GM19468 (cell line): ENCODE data around the gene KRTAP21-2.
"Not testable (repeated sequence)": the region's sequence is repeated elsewhere in the genome, so short reads cannot be mapped to it uniquely, and the experiment has no call there.

ENCODE experiments used
- ATAC-seq: cut with Tn5 transposase; IDR thresholded peaks from one replicate; pipeline ENCODE4 v1.9.1; 2021; ENCODE audit warnings: mild to moderate bottlenecking, moderate library complexity, moderate number of reproducible peaks; ENCODE audit not compliant: unreplicated experiment; ENCODE audit errors: extremely low read depth

KRTAP21-2 gene

DNA sequence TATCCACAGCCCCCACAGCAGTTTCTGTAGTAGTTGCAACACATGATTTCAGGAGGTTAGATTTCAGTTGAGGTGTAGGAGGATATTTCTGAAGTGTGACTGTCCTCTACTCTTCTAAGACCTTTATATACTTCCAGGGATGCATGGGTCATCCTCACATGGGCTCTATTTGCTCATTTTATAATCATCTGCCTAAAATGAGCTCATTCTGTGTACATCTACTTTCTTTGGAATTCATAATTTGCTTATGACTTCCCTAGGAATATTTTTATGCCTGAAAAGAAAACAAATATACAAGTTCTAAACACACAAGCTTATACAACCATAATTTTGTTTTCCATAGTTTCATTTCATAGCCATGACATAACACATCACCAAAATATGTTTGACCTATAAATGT lies at the start of gene KRTAP21-2:
TSS of gene KRTAP21-2 (minus strand) at position 101 of the 400 bp plus-strand sequence. CDS start at position 44, 57 bp downstream.
- no peak for ATAC-seq

DNA sequence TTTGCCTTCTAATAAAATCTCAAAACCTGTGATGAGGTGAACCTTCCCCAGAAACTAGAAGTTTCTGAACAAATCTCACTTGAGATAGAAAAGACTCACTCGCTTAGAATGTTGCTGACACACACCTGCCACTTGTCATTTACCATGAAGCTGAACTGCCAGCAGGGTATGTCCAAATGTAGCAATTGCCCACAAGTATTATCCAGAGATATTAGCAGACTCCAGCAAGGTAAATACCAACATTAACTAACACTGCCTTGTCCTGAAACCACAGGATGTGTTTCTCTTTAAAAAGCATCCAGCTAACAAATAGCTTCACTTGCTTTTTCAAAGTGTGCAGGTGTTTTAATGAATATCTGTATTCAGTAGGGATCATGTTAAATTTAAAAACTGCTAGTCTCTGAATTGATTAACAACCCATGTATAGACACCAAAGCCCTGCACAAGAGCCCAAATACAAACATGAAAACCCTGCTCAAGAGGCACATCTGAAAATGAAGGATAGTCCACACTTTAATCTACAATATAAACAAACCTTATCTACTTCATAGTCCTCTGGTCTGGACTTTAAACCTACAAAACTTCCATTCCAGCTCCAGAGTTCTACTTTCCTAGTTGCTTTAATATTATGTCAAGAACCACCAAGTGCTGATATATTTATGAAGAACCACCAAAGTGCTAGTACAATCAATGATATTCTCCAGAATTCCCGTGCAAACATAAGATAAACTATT lies 46.7 kb upstream of the KRTAP21-2 start:
- ATAC-seq: no peak

DNA sequence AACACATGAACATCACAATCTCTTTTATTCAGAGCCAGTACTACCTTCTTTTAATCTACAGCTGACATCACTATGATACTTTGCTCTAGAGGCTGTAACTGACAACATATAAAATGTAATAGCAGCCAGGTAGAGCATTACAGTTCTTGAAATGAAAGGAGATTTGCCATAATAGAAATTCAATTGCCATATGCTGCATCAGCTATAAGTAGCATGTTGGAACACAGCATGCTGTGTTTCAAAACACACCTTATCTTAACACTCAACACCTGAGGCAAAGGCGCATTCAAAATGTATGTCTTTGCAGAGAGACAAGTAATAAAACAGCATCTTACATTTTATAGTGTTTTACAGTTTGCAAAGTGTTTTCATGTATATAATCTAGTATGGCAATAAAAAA lies 32.2 kb upstream of the KRTAP21-2 start:
- ATAC-seq: no peak

DNA sequence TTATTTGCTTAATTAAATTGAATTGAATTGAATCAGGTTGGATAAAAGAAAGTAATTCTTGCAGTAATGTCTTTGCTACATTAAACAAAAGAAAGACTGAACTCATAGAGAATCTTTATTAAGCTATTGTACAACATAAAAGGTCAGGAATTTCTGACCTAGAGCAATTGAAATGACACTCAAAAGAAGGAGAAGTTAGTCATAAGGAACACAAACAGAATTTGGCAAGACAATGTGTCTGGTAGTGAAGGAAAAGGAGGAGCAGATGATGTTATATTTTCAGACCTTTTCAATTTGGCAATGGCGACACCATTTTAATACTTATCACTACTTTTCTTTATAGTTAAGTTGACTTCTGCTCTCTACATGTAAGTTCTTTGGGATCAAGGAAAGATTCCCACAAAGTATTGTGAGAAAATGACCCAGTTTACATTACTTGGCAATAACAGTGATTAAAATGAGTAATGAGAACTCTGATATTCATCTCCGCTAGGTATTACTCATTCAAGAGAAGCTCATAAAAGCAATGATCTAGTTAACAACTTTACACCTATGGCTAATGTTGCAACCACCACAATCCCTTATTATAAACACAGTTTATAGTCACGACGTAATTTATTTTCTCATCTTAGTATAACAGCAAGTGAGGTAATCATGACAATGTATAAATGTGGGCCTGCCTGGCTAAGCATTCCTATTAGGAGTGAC lies 22.8 kb upstream of the KRTAP21-2 start:
- no peak for ATAC-seq

DNA sequence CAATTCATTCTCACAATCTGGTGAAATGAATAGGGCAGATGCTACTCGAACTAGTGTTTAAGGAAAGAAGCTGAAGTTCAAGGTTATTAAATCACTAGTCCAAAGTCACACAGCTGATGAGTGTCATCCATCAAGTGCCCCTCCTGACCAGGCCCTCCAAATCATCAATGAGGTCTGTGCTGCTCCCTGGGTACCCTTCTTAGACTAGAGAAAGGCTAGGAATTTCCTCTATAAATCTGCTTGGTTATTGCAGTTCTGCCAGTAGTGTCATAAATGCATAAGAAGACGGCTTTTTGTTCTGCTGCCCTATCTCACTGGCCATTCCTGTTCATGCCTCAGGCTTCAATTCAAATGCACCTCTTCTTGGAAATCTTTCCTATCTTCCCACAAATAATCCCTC lies 13.7 kb upstream of the KRTAP21-2 start:
- no peak for ATAC-seq

DNA sequence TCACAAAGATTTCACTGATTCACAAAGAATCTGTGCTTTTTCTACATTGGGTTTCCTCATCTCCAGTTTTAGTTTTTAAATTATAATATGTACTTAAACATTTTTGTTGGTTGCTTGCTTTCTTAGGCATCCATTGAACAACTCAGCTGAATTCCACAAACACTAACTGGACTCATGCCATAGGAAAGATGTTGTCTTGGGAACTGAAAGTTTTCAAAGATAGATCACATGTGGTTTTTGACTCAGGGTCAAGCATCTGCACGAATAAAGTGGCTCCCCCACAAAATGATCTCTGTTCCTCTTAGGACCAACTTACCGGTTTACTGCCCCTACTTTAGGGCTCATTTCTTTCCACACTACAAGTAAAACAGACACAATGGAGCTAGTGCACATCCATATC lies 11.2 kb upstream of the KRTAP21-2 start:
- ATAC-seq: no peak

DNA sequence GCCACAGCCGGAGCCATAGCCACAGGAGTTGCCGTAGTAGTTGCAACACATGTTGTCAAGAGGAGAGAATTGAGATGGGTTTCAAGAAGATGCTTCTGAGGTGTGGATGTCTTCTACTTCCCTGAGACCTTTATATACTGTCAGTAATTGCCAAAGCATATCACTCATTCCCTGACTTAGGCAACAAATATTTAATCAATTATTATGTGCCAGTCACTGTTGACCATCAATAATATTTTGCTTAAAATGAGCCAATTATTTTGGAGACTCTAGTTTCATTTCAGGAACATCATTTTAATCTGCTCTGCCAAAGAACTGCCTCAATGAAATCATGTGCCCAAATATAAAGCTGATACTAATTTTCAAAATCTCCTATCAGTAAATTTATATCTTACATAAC lies 8.3 kb upstream of the KRTAP21-2 start, which contains the start of gene KRTAP21-1:
TSS of gene KRTAP21-1 (minus strand) at position 101 of the 400 bp plus-strand sequence. CDS start at position 51, 50 bp downstream.
- ATAC-seq: not testable (repeated sequence)

DNA sequence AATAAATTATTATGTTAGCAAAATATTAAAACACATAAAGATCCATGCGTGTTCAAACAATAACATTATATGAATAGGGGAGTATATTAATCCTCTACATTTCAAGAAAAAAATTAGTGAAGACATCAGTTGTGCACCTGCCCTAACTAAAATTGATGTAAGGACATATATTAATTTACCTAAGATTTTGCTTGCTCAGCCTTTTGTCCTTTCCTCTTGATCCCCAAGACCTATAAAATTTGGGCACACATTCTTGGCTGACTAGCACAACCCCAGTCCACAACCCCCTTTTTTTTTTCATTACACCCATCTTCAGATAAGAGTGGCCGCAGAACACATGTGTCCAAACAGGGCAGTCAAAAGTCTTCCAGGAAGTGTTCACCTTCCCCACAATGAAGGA lies 6.6 kb downstream of the KRTAP21-2 start:
- ATAC-seq: no peak

DNA sequence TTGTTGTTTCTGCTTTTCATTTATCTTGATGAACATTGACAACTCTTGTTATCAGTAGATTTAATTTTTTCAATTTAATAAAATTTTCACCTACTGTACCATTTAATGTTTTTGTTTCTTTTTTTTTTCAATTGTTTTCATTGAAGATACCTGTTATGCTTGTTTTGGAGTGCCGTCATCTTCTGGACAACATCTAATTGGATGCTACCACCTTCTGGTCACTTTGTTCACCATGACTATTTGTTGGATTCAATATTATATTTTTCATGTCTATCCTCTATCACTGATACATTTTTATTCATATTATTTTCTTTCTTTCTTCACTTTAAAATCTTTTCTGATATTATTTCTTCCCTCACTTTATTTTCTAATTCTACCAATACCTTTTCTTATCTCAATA lies 14.0 kb downstream of the KRTAP21-2 start:
- no peak for ATAC-seq

DNA sequence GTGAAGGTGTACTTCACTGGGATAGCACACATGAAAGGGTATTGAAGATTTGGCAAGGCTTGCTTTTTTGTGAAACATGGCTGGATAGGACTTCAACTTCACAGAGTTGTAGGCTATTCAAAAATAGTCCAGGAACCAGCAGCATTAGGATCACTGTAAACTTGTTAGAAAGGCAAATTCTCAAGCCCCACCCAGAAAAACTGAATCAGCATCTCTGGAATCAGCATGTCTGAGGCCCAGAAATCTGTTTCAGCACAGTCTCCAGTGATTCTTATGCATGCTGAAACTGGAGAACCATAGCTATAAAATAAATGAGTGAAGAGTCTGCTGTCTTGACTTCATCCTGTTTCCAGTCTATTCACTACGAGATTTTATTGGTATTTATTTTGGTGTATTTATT lies 20.3 kb downstream of the KRTAP21-2 start:
- no peak for ATAC-seq

DNA sequence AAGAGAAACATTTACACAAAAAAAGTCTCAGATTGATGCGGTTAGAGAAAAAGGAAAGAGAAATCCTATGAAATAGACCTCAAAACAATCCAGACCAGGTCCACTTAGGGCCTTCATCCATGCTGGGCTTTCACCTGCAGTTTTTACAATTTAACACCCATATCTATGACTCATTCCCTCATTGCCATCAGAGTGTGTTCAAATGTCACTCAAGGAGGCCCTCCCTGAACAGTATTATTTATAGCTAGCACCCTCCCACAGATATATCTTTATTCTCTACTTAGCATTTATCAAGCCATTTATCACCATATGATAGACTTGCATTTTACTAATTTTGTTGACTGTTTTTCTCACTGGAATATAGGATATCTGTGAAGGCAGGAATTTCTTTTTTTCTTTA lies 27.7 kb downstream of the KRTAP21-2 start:
- no peak for ATAC-seq

DNA sequence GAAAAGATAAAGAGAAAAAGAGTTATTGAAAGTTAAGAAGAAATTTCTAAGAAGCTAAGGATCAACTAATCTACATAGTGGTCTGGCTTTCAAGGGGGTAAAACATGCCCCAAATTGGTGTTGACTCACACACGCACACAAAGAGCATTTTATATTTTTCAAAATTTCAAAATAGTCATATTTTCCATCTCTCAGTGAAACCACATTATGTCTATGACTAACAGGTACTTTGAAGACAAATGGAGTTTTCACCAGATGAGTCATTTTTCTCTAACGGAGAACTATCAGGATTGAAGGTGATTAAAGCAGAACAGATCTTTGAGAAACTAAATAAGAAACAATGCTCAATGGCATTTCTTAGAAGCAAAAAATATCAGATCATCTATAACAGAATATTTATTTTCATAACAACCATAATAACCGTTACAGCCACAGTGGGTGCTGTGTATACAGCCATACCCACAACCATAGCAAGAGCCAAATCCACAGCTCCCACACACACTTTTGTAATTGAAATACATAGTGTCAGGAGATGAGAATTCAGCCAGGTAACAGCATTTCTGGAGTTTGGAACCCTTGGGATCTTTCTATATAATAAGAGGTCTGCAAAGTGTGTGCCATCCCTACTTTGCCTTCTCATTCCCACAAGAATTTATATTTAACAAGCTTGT lies 28.7 kb downstream of the KRTAP21-2 start, which contains the start of gene KRTAP21-3:
TSS of gene KRTAP21-3 (minus strand) at position 539 of the 671 bp plus-strand sequence. CDS start at position 521, 18 bp downstream.
- ATAC-seq: no peak

DNA sequence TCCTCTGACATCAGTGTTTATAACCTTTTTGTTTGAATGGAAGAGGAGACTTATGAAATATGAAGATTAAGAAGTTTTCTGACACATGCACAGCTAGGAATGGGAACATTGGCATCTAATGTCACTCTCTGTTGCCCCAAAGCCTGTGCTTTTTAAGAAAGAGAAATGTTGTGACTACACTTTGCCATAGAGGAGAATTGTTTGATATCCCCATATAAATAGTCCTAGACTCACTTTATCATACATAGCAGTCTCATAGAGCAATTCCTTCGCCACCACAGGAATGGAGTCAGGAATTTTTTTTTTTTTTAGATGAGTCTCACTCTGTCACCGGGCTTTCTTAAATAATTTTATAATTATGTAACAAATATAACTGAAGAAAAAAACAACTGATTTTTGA lies 30.0 kb downstream of the KRTAP21-2 start:
- ATAC-seq: no peak

DNA sequence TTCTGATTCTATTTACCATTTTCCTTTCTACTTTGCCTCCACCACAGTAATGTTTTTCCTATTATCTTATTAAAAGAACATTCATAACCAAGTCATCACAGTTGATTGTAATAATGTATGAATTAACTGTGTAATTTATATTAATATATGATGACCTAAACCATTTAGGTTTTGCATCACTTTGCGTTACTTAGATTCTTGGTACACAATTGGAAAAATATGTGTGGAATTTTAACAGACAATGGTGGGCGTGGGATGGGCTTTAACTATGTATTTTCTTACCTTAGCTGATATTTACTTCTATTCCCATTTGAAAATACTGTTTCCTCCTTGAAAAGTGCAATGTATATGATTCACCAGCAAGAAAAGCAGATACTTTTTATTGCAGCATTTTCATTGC lies 32.1 kb downstream of the KRTAP21-2 start:
- ATAC-seq: no peak

DNA sequence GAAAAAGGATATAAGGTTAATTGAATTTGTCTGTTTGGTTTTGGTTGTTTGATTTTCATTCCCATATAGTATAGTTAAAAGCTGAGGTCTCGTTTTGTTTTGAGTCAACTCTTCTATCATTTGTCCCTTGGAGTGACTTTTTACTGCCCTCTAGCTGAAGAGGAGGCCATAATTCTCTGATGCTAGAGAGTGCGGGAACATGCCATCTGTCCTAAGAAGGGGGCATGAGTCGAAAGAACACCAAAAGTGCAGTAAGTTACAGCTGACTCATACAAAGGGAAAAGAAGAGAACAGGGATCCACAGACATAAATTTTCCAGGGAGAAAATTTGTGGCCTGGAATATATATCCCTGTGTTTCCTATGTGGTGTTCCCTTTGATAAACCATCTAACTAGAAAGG lies 32.6 kb downstream of the KRTAP21-2 start:
- no peak for ATAC-seq

DNA sequence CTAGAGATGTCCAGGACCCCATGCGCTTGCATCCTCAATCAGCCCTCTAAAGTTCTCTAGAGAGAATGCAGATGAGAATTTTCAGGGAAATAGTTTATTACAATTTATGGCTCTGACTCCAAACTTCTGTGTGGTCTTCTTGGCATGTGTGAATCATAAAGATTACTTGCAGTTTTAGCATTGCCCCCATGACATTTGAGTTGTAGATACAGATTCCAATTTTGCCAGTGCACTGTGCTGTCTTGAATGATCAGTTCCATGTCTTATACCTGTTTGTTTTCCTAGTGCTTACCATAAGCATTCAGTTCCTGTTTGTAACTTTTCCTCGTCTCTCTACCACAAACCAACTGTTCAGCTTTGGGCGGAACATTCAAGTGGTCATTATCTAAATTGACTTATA lies 33.3 kb downstream of the KRTAP21-2 start:
- no peak for ATAC-seq

DNA sequence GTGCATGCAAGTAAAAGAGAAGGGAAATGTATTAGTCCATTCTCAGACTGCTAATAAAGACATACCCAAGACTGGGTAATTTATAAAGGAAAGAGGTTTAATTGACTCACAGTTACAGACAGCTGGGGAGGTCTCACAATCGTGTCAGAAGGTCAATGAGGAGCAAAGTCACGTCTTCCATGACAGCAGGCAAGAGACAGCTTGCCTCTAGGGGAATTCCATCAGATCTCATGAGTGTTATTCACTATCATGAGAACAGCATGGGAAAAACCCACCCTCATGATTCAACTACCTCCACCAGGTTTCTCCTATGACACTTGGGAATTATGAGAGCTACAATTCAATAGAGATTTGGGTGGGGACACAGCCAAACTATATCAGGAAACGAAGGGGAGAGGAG lies 36.6 kb downstream of the KRTAP21-2 start:
- ATAC-seq: no peak

DNA sequence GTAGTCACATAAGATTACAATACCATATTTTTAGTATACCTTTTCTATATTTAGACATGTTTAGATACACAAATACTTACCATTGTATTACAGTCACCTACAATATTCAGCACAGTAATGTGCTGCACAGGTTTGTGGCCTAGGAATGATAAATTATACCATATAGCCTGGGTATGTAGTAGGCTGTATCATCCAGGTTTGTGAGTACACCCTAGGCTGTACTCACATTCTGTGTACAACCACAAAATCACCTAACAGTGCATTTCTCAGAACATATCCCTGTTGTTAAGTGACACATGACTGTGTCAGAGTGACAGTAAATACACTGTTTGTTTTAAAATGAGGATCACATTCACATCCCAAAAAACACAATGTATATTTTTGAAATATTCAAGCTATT lies 39.6 kb downstream of the KRTAP21-2 start:
- ATAC-seq: no peak
